ENCODE results near the gene ARHGAP30. TPM values are rescaled to one million over a fixed set of nuclear protein-coding genes. Genes with fewer than 3 reads are reported as not detected.

The ARHGAP30 gene
- total RNA-seq, 4 donors from 2014 or later, result 6.0 to 46.9 (median 17.6) TPM

DNA sequence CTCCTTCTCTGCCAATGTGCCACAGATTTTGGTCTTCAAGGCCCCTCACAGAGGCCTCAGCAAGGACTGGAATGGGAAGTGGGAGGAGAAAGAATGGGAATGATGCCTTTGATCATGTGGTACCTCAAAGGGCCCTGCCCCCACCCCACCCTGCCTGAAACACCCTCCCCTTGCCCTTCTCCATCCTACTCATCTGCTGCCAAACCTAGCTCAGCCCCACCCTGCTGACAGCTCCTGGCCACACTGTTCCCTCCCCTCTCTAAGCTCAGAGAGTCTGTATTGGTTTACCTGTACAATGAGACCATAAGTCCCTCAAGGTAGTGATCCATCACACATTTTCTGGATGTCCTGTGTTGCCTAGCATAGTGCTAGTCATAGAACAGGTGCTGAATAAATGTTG, 6.7 kb upstream of the ARHGAP30 start:
- TF ChIP-seq, protein P1, sequence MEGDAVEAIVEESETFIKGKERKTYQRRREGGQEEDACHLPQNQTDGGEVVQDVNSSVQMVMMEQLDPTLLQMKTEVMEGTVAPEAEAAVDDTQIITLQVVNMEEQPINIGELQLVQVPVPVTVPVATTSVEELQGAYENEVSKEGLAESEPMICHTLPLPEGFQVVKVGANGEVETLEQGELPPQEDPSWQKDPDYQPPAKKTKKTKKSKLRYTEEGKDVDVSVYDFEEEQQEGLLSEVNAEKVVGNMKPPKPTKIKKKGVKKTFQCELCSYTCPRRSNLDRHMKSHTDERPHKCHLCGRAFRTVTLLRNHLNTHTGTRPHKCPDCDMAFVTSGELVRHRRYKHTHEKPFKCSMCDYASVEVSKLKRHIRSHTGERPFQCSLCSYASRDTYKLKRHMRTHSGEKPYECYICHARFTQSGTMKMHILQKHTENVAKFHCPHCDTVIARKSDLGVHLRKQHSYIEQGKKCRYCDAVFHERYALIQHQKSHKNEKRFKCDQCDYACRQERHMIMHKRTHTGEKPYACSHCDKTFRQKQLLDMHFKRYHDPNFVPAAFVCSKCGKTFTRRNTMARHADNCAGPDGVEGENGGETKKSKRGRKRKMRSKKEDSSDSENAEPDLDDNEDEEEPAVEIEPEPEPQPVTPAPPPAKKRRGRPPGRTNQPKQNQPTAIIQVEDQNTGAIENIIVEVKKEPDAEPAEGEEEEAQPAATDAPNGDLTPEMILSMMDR (IDR thresholded peaks at IDR 0.05; ENCODE audit: low read depth), result no peak

DNA sequence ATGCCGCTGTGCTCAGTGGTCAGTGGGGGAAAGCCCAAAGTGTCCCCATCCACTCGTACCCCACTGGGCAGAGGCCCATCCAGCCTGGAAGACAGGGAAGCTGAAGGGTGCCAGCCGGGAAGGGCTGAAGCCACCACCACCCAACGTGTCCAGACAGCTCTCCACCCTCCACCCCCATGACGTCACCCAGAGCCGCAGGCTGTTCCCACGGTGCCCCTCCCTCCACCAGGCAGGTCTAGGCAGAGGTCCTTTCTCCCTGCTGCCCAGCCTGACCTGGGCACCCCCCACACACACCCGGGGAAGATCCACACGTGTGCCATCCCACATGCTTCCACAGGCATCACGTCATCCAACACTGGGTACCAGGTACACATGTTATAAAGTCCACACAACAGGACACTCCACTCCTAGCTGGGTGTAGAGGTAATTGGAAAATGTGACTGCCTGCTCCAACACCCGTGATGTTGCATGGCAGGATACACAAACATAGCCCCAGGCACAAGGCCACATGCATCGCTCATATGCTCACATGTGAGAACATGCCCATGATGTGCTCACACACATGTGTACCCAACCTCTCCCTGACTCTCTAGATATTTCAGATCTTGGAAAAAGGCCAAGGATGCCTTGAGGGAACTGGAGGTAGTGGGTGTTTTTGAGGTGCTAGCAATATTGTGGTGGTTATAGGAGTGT, 5.1 kb upstream of the ARHGAP30 start:
- TF ChIP-seq, protein P1 (IDR thresholded peaks at IDR 0.05; ENCODE audit: low read depth), result no peak

DNA sequence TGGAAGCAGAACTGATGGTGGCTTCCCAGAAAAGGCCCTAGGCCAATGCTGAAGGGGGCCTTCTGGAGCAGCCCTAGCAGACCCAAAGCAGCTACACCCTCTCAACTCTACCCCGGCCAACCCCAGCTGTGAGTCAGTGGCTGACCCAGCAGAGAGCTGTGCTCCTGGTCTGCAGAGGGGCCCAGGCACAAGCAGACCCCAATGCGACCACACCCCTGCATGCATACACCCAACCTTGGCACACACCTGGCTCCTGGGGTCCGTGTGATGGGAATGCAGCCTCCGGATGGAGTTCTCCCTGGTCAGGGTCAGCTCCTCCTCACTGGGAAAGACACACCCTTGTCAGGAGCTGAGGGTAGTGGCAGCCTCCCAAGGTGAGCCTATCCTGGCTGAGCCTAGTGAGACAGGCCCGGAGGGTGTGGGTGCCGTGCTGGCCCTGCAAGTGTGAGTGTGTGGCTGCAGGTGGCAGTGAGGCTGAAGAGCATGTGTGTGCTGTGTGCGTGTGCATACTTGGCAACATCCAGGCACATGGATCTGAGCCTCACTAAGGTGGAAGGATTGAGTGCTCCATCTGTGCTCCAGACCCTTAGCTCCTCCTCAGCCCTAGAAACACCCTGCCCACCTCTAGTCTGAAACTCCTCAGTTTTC, 3.9 kb upstream of the ARHGAP30 start:
- TF ChIP-seq, protein P1 (IDR thresholded peaks at IDR 0.05; ENCODE audit: low read depth), result no peak

DNA sequence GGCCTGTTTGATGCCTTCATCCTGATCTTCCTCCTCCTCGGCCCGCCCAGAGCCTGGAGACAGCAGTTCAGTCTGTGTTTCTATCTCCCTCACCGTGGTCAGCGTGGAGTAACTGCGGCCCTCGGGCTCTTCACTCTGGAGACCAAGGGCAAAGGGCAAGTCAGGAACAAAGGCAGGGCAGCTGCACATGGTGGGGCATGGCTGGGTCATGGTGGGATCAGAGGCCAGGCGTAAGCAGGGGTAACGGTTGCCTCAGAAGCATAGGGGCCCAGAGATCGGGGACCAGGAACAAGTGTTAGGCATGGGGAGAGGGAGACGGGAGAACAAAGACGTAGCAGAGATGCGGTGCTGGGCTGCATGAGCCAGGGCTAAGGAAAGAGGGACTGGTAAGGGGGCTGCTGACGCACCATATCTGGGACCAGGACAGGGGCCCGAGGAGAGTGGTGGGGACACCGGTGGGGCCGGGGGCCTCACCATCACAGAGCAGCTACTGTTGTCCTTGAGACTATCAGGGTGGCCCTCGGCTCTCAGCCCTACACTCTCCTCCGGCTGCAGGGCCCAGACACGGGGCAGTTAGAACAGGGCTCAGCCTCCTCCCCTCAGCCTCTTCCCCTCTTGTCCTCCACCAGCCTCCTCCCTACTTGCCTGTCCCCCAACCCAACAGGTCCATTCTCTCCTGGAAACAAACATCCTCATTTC, 3.2 kb upstream of the ARHGAP30 start:
- TF ChIP-seq, protein P1 (IDR thresholded peaks at IDR 0.05; ENCODE audit: low read depth), result no peak

DNA sequence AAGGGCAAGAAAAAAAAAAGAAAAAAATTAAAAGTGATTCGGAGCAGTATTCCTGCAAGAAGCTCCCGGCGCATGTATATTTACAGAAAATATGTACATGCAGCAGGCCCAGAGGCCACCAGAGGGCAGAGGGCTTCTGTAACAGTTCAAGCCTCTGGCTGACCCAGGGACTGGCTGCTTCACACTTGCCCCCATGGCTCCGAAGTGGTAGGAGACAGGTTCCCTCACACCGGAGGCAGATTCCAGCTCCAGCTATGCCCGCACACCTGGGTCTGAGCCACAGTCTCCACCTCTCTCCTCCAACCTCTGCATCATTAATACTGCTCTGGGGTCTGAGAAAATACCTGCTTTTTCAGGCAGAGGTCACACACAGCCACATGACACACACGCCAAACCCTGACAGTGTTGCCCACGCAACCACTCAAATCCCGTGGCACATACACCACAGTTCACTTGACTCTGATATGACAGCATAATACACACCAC, 2.2 kb upstream of the ARHGAP30 start:
- TF ChIP-seq, protein P1 (IDR thresholded peaks at IDR 0.05; ENCODE audit: low read depth), result no peak

DNA sequence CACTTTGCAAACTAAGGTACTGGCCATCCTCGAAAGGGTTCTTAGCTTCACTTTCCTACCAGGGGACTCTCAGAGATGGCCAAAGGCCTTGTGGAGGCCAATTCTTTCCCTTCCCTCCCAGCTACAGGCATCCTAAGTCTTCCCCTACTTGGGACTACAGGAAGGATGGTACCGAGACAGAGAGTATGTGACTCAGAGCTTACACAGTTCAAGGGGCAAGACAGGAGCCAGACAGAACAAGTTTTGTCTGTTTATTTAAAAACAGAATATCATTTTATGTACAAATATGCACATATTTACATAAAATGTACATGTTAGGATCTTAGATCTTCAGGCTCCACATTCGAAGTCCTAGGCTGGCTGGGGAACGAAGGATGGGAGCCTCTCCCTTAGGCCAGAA, 1.1 kb upstream of the ARHGAP30 start:
- TF ChIP-seq, protein P1 (IDR thresholded peaks at IDR 0.05; ENCODE audit: low read depth), result no peak

DNA sequence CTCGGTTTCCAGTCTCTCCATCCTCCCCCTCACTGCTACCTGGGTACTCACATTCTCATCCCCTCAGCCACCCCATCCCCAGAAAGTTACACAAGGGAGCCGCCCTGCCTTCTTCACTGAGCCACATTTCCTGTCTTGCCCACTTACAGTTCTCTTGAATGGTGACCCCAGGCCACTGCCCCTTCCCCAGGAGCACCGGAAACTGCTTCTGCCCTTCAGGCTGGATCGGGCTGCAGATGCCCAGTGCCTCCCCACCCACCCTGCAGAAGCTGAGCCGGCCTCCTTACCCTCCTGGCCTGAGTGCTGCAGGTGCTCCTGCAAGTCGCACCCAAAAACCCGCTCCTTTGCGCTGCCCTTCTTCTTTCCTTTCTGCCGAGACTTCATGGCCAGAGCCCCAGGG, 450 bp downstream of the ARHGAP30 start:
- TF ChIP-seq, protein P1 (IDR thresholded peaks at IDR 0.05; ENCODE audit: low read depth), result no peak

Data from subcutaneous adipose tissue (tissue), 4 donors.